DND-41 (cell line): ENCODE results near the gene KRTAP10-12.

Experiments used
- ATAC-seq: fragments of 200-7000 bp; cut with Tn5 transposase; 3 replicates; pipeline ENCODE4 v1.9.1; 2021; ENCODE audit warnings: low read depth; ENCODE audit not compliant: insufficient read depth
- DNase-seq: peaks from one replicate; pipeline ENCODE4 v3.0.0-alpha.2; 2020
- H2AFZ ChIP-seq: 2 replicates; pipeline ENCODE4 v1.6.0; 2012; ENCODE audit warnings: low read depth, low read length
- H3K27ac ChIP-seq: 2 replicates; pipeline ENCODE4 v1.5.1; 2012; ENCODE audit warnings: low read length, inconsistent platforms
- H3K27me3 ChIP-seq: fragments of 200-600 bp; sonication (generic); 2 replicates; pipeline ENCODE4 v1.6.0; 2012; ENCODE audit warnings: low read length, mild to moderate bottlenecking, inconsistent platforms; ENCODE audit not compliant: insufficient read depth, poor library complexity
- H3K36me3 ChIP-seq: 2 replicates; pipeline ENCODE4 v1.5.1; 2012; ENCODE audit warnings: low read length, inconsistent platforms; ENCODE audit not compliant: insufficient read depth
- H3K4me1 ChIP-seq: 2 replicates; pipeline ENCODE4 v1.5.1; 2012; ENCODE audit warnings: mild to moderate bottlenecking, low read length; ENCODE audit not compliant: insufficient read depth
- H3K4me2 ChIP-seq: 2 replicates; pipeline ENCODE4 v1.6.0; 2012; ENCODE audit warnings: mild to moderate bottlenecking, moderate library complexity, low read length, inconsistent platforms; ENCODE audit not compliant: insufficient read depth
- H3K4me3 ChIP-seq, 2 experiments: fragments of 200-600 bp in 1 of 2; shearing (Covaris generic) in 1 of 2; 2 replicates each; pipeline ENCODE4 v1.5.1; 2012 to 2016; ENCODE audit warnings: inconsistent platforms in 2 of 2, low read length in 2 of 2, mild to moderate bottlenecking in 2 of 2, low read depth in 1 of 2, moderate library complexity in 1 of 2
- H3K79me2 ChIP-seq: 2 replicates; pipeline ENCODE4 v1.6.0; 2012; ENCODE audit warnings: low read length, inconsistent platforms; ENCODE audit not compliant: insufficient read depth
- H3K9ac ChIP-seq: 2 replicates; pipeline ENCODE4 v1.6.0; 2012; ENCODE audit warnings: low read depth, mild to moderate bottlenecking, inconsistent platforms, low read length, moderate library complexity
- H3K9me3 ChIP-seq: 2 replicates; pipeline ENCODE4 v1.5.1; 2012; ENCODE audit warnings: low read length, moderate library complexity, mild to moderate bottlenecking, inconsistent platforms; ENCODE audit not compliant: insufficient read depth, severe bottlenecking
- H4K20me1 ChIP-seq: 2 replicates; pipeline ENCODE4 v1.6.0; 2012; ENCODE audit warnings: low read length; ENCODE audit not compliant: insufficient read depth
- CTCF ChIP-seq: IDR thresholded peaks from 2 replicates; pipeline ENCODE4 v1.5.1; 2012; ENCODE audit warnings: borderline replicate concordance, low read length, moderate library complexity, mild to moderate bottlenecking; ENCODE audit not compliant: poor library complexity, severe bottlenecking; ENCODE audit errors: extremely low read depth
- EZH2 ChIP-seq: IDR thresholded peaks from 3 replicates; pipeline ENCODE4 v1.6.1; 2012; ENCODE audit warnings: borderline replicate concordance, low read depth, mild to moderate bottlenecking, moderate library complexity, low read length, inconsistent platforms; ENCODE audit not compliant: severe bottlenecking

KRTAP10-12 gene

GRCh38 chr21:44650265-44650972 is 46.6 kb upstream of the KRTAP10-12 start:
- Histone ChIP-seq H4K20me1 (no peaks in the 10 kb centered on the region), H3K4me1 (no peaks in the 10 kb centered on the region), H3K79me2 (no peaks in the 10 kb centered on the region), H3K27ac (no peak overlapping the region), H3K36me3 (no peaks in the 10 kb centered on the region), H3K4me2 (no peak overlapping the region), H3K9me3 (no peaks in the 10 kb centered on the region), H3K4me3 (no peak overlapping the region), H3K27me3 (no peaks in the 10 kb centered on the region), H2AFZ (no peak overlapping the region), H3K9ac (no peak overlapping the region)
- TF ChIP-seq CTCF: no peak
- TF ChIP-seq EZH2: no peak
- DNase-seq: no peak
- ATAC-seq: no peak

- Histone ChIP-seq H3K4me3 (no peak overlapping the region), H3K27me3 (no peaks in the 10 kb centered on the region), H2AFZ (no peak overlapping the region), H4K20me1 (no peaks in the 10 kb centered on the region), H3K4me1 (no peaks in the 10 kb centered on the region), H3K36me3 (no peaks in the 10 kb centered on the region), H3K4me2 (no peak overlapping the region), H3K27ac (no peak overlapping the region), H3K9ac (no peak overlapping the region), H3K9me3 (peaks cover 2% of the 10 kb centered on the region), H3K79me2 (no peaks in the 10 kb centered on the region)
- DNase-seq: no peak
- no peak for ATAC-seq
- TF ChIP-seq CTCF (no peak), EZH2 (no peak)
Measured at GRCh38 chr21:44650973-44651675, 45.8 kb upstream of the KRTAP10-12 start.

DNA sequence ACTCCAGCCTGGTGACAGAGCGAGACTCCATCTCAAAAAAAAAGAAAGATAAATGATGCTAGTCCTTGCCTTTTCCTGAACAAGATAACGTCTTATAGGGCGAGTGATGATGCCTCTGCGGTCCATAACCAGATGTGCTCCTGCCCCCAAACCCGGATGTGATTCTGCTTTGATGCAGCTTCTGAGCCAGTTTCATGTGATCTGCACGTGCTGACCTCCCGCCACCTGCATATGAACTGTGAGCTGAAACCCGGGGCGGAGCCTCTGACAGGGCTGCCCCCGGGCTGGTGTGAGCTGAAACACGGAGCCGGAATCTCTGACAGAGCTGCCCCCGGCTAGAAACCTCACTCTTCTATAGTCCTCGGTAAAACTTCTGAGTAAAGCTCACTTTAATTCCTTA is 43.8 kb upstream of the KRTAP10-12 start:
- Histone ChIP-seq H3K9me3 (peaks cover 4% of the 10 kb centered on the region), H3K4me3 (no peak overlapping the region), H3K27me3 (no peaks in the 10 kb centered on the region), H4K20me1 (no peaks in the 10 kb centered on the region), H3K4me2 (no peak overlapping the region), H3K36me3 (no peaks in the 10 kb centered on the region), H3K9ac (no peak overlapping the region), H3K79me2 (no peaks in the 10 kb centered on the region), H3K27ac (no peak overlapping the region), H2AFZ (no peak overlapping the region), H3K4me1 (peaks cover 13% of the 10 kb centered on the region)
- ATAC-seq: no peak
- no peak for DNase-seq
- TF ChIP-seq EZH2 (no peak), CTCF (no peak)
